H9 (cell line): ENCODE results near the gene SHLD2. TPM values are rescaled to one million over a fixed set of nuclear protein-coding genes. Genes with fewer than 3 reads are reported as not detected.

Experiments used
- DNase-seq: peaks from one replicate; pipeline ENCODE4 v3.0.0-alpha.2; 2017
- H2AFZ ChIP-seq: one replicate; pipeline ENCODE4 v1.6.1; 2013; ENCODE audit warnings: mild to moderate bottlenecking, low read length, control low read depth, moderate library complexity
- H2AK5ac ChIP-seq: 2 replicates; pipeline ENCODE4 v1.6.1; 2013; ENCODE audit warnings: low read length, control low read depth, mixed read lengths; ENCODE audit not compliant: insufficient read length
- H2BK120ac ChIP-seq: one replicate; pipeline ENCODE4 v1.6.1; 2013; ENCODE audit warnings: low read depth, mild to moderate bottlenecking, low read length, control low read depth, inconsistent platforms; ENCODE audit not compliant: poor library complexity, severe bottlenecking
- H2BK12ac ChIP-seq: 2 replicates; pipeline ENCODE4 v1.6.1; 2013; ENCODE audit warnings: low read length, control low read depth, mixed read lengths, low read depth; ENCODE audit not compliant: insufficient read length
- H2BK15ac ChIP-seq: 2 replicates; pipeline ENCODE4 v1.6.1; 2013; ENCODE audit warnings: low read depth, low read length, control low read depth
- H2BK20ac ChIP-seq: one replicate; pipeline ENCODE4 v1.6.1; 2013; ENCODE audit warnings: low read depth, mild to moderate bottlenecking, low read length, control low read depth, inconsistent platforms; ENCODE audit not compliant: poor library complexity, severe bottlenecking
- H2BK5ac ChIP-seq: 2 replicates; pipeline ENCODE4 v1.6.1; 2013; ENCODE audit warnings: low read length, control low read depth, mixed read lengths; ENCODE audit not compliant: insufficient read length
- H3K14ac ChIP-seq: 2 replicates; pipeline ENCODE4 v1.6.1; 2013; ENCODE audit warnings: low read length, control low read depth; ENCODE audit not compliant: insufficient read depth
- H3K18ac ChIP-seq: 2 replicates; pipeline ENCODE4 v1.6.1; 2013; ENCODE audit warnings: low read depth, mild to moderate bottlenecking, mixed read lengths, low read length, control low read depth; ENCODE audit not compliant: insufficient read length
- H3K23ac ChIP-seq: 2 replicates; pipeline ENCODE4 v1.6.1; 2013; ENCODE audit warnings: low read length, control low read depth, mixed read lengths, low read depth; ENCODE audit not compliant: insufficient read length
- H3K23me2 ChIP-seq: 2 replicates; pipeline ENCODE4 v1.6.1; 2013; ENCODE audit warnings: low read depth, mild to moderate bottlenecking, mixed read lengths, low read length, control low read depth; ENCODE audit not compliant: insufficient read length, poor library complexity, severe bottlenecking
- H3K27ac ChIP-seq: 2 replicates; pipeline ENCODE4 v1.5.1; 2013; ENCODE audit warnings: low read length, control low read depth, mixed read lengths, low read depth; ENCODE audit not compliant: insufficient read length
- H3K27me3 ChIP-seq: 2 replicates; pipeline ENCODE4 v1.6.1; 2013; ENCODE audit warnings: low read length, control low read depth, inconsistent platforms; ENCODE audit not compliant: insufficient read depth
- H3K4ac ChIP-seq: 2 replicates; pipeline ENCODE4 v1.6.1; 2013; ENCODE audit warnings: low read depth, mild to moderate bottlenecking, control low read depth, inconsistent platforms, low read length, moderate library complexity
- H3K4me1 ChIP-seq: 2 replicates; pipeline ENCODE4 v1.6.1; 2013; ENCODE audit warnings: low read length, control low read depth, inconsistent platforms; ENCODE audit not compliant: insufficient read depth
- H3K4me2 ChIP-seq: 2 replicates; pipeline ENCODE4 v1.6.1; 2013; ENCODE audit warnings: low read length, control low read depth, mixed read lengths; ENCODE audit not compliant: insufficient read length, insufficient read depth
- H3K56ac ChIP-seq: 2 replicates; pipeline ENCODE4 v1.6.1; 2013; ENCODE audit warnings: low read depth, mild to moderate bottlenecking, mixed read lengths, low read length, control low read depth; ENCODE audit not compliant: insufficient read length
- H3K79me1 ChIP-seq: 2 replicates; pipeline ENCODE4 v1.6.1; 2013; ENCODE audit warnings: low read depth, mild to moderate bottlenecking, moderate library complexity, low read length, control low read depth, inconsistent platforms; ENCODE audit not compliant: insufficient read depth, poor library complexity, severe bottlenecking
- H3K79me2 ChIP-seq: 2 replicates; pipeline ENCODE4 v1.6.1; 2013; ENCODE audit warnings: low read length, control low read depth, inconsistent platforms; ENCODE audit not compliant: insufficient read depth
- H3K9ac ChIP-seq: 2 replicates; pipeline ENCODE4 v1.6.1; 2013; ENCODE audit warnings: low read length, control low read depth, mixed read lengths; ENCODE audit not compliant: insufficient read length; ENCODE audit errors: extremely low read depth
- H3K9me3 ChIP-seq: one replicate; pipeline ENCODE4 v1.6.1; 2013; ENCODE audit warnings: low read depth, low read length, inconsistent platforms; ENCODE audit not compliant: control insufficient read depth
- H3T11ph ChIP-seq: one replicate; pipeline ENCODE4 v1.6.1; 2013; ENCODE audit warnings: mild to moderate bottlenecking, low read length, control low read depth, inconsistent platforms
- H4K20me1 ChIP-seq: one replicate; pipeline ENCODE4 v1.6.1; 2013; ENCODE audit not compliant: control insufficient read depth, insufficient read length, insufficient read depth
- H4K5ac ChIP-seq: 2 replicates; pipeline ENCODE4 v1.6.1; 2013; ENCODE audit warnings: low read depth, mild to moderate bottlenecking, mixed read lengths, low read length, control low read depth; ENCODE audit not compliant: insufficient read length
- H4K8ac ChIP-seq: replicated peaks from 2 replicates; pipeline ENCODE4 v1.6.1; 2013; ENCODE audit warnings: low read length, control low read depth, mixed read lengths, low read depth; ENCODE audit not compliant: insufficient read length
- H4K91ac ChIP-seq: 2 replicates; pipeline ENCODE4 v1.6.1; 2013; ENCODE audit warnings: low read depth, mild to moderate bottlenecking, moderate library complexity, mixed read lengths, low read length, control low read depth; ENCODE audit not compliant: insufficient read length
- H3K27ac Mint-ChIP-seq, 3 experiments: 2 replicates in 2 of 3; 3 replicates in 1 of 3; pipeline ENCODE4 v1.8.0; 2020 to 2021; ENCODE audit warnings: mixed read lengths in 3 of 3, mild to moderate bottlenecking in 1 of 3, moderate library complexity in 1 of 3
- H3K27me3 Mint-ChIP-seq: 2 replicates; pipeline ENCODE4 v1.8.0; 2021; ENCODE audit warnings: low read depth, mild to moderate bottlenecking, moderate library complexity, mixed read lengths
- H3K36me3 Mint-ChIP-seq, 3 experiments: 2 replicates in 2 of 3; 3 replicates in 1 of 3; pipeline ENCODE4 v1.8.0; 2020 to 2021; ENCODE audit warnings: low read depth in 3 of 3, mixed read lengths in 3 of 3; ENCODE audit not compliant: insufficient read depth in 1 of 3
- H3K4me1 Mint-ChIP-seq, 2 experiments: 2 replicates each; pipeline ENCODE4 v1.8.0; 2020; ENCODE audit warnings: mixed read lengths in 2 of 2
- H3K4me3 Mint-ChIP-seq, 2 experiments: 2 replicates in 1 of 2; 3 replicates in 1 of 2; pipeline ENCODE4 v1.8.0; 2020 to 2021; ENCODE audit warnings: mild to moderate bottlenecking in 2 of 2, mixed read lengths in 2 of 2, moderate library complexity in 1 of 2
- H3K9me3 Mint-ChIP-seq, 2 experiments: 2 replicates in 1 of 2; 3 replicates in 1 of 2; pipeline ENCODE4 v1.8.0; 2020; ENCODE audit warnings: mild to moderate bottlenecking in 2 of 2, mixed read lengths in 2 of 2, moderate library complexity in 1 of 2
- WGBS: extraction: QIAGEN DNeasy Blood & Tissue Kit; methylation state at CpG from one replicate; pipeline ENCODE4 v1.1.7; 2013; ENCODE audit warnings: missing lambda C conversion rate, low lambda C conversion rate, mixed read lengths; ENCODE audit not compliant: insufficient read length; ENCODE audit errors: extremely low coverage; 5-methylcytosine and 5-hydroxymethylcytosine counted together
- total RNA-seq: library from RNA; stranded (reverse); gene quantifications from 2 replicates; pipeline ENCODE4 v1.2.1, GENCODE V29; 2021
- TF ChIP-seq, protein P1 (sequence below): fragments of 200-600 bp; sonication (generic); conservative IDR thresholded peaks from 3 replicates; pipeline ENCODE4 v1.8.0; 2021; ENCODE audit warnings: antibody characterized with exemption, mild to moderate bottlenecking

SHLD2 gene
- total RNA-seq, 1 experiment from 2014 or later = 27.8 TPM

DNA sequence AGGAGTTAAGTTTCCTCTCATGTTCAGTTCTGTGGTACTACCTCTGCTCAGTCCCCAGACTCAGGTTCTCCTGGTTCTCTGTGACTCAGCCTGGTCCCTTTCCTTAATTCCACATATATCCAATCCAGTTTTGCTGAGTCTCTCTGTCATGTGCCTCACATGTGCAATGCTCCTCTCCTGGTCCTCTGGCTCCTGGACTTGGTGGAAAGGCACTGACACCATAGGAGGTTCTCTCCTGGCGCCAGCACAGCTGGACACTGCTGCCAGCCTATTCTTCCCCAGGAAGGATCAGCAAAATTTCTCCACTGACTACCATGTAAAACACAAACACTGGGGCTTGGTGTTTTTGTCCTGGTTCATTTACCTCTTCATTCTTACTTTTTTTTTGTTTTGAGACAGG, 28.1 kb upstream of the SHLD2 start:
- H3K36me3 Mint-ChIP-seq = peaks cover 26 to 76% (median 56%) of the 10 kb centered on the region in 3 experiments

More for the DNA sequence above, 28.1 kb upstream of the SHLD2 start:
- Histone ChIP-seq H3K9ac (no peak overlapping the region), H3K4me1 (no peaks in the 10 kb centered on the region), H4K8ac (no peak overlapping the region), H4K20me1 (no peaks in the 10 kb centered on the region), H3K23ac (no peak overlapping the region), H2BK12ac (no peak overlapping the region), H2BK20ac (no peak overlapping the region), H4K91ac (no peak overlapping the region), H3K79me1 (no peaks in the 10 kb centered on the region), H2BK15ac (no peak overlapping the region), H3K56ac (no peak overlapping the region), H4K5ac (no peak overlapping the region), H3K9me3 (no peaks in the 10 kb centered on the region), H3K4ac (no peak overlapping the region), H3K27me3 (no peaks in the 10 kb centered on the region), H3T11ph (no peak overlapping the region), H2AK5ac (no peak overlapping the region), H2BK120ac (no peak overlapping the region), H2AFZ (no peak overlapping the region), H3K23me2 (no peaks in the 10 kb centered on the region), H3K14ac (no peak overlapping the region), H3K4me2 (no peak overlapping the region), H2BK5ac (no peak overlapping the region), H3K27ac (no peak overlapping the region), H3K79me2 (no peaks in the 10 kb centered on the region), H3K18ac (no peak overlapping the region)
- WGBS = no CpG with 5 or more reads among the region's 1 CpG
- Mint-ChIP-seq H3K9me3 (no peaks in the 10 kb centered on the region), H3K4me1 (no peaks in the 10 kb centered on the region), H3K27ac (no peak overlapping the region), H3K27me3 (no peaks in the 10 kb centered on the region), H3K4me3 (no peak overlapping the region)
- no peak for DNase-seq
- TF ChIP-seq, protein P1, sequence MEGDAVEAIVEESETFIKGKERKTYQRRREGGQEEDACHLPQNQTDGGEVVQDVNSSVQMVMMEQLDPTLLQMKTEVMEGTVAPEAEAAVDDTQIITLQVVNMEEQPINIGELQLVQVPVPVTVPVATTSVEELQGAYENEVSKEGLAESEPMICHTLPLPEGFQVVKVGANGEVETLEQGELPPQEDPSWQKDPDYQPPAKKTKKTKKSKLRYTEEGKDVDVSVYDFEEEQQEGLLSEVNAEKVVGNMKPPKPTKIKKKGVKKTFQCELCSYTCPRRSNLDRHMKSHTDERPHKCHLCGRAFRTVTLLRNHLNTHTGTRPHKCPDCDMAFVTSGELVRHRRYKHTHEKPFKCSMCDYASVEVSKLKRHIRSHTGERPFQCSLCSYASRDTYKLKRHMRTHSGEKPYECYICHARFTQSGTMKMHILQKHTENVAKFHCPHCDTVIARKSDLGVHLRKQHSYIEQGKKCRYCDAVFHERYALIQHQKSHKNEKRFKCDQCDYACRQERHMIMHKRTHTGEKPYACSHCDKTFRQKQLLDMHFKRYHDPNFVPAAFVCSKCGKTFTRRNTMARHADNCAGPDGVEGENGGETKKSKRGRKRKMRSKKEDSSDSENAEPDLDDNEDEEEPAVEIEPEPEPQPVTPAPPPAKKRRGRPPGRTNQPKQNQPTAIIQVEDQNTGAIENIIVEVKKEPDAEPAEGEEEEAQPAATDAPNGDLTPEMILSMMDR = no peak
